HepG2 (cell line): ENCODE data around the gene CEP250. TPM values are rescaled to one million over a fixed set of nuclear protein-coding genes. Genes with fewer than 3 reads are reported as not detected.
A peak's percentile ranks its signal among the peaks of the same experiment; 100 is the strongest.

Experiments
- ARID5B ChIP-seq: IDR thresholded peaks from 2 replicates; pipeline ENCODE4 v1.4.0; 2020; ENCODE audit warnings: mild to moderate bottlenecking, missing genetic modification reagents
- GMEB2 ChIP-seq: IDR thresholded peaks from 2 replicates; pipeline ENCODE4 v1.6.1; 2016; ENCODE audit warnings: missing biosample characterization, missing genetic modification reagents, low read depth
- KDM1A ChIP-seq: IDR thresholded peaks from 2 replicates; pipeline ENCODE4 v1.6.1; 2016; ENCODE audit warnings: missing compliant biosample characterization
- MTA3 ChIP-seq: sonication (generic); formaldehyde crosslinking; IDR thresholded peaks from 2 replicates; pipeline ENCODE4 v1.4.0; 2020; ENCODE audit warnings: missing genetic modification reagents
- NCOR1 ChIP-seq: fragments of 200-600 bp; sonication (generic); IDR thresholded peaks from 2 replicates; pipeline ENCODE4 v1.7.0; 2017; ENCODE audit warnings: antibody characterized with exemption, low read length, borderline replicate concordance
- PAX8 ChIP-seq: sonication (generic); formaldehyde crosslinking; IDR thresholded peaks from 2 replicates; pipeline ENCODE4 v1.8.0; 2022; ENCODE audit warnings: mild to moderate bottlenecking, missing genetic modification reagents, borderline replicate concordance
- RBFOX2 ChIP-seq: fragments of 200-400 bp; formaldehyde crosslinking; IDR thresholded peaks from 2 replicates; pipeline ENCODE4 v1.6.1; 2017; ENCODE audit warnings: low read depth, mild to moderate bottlenecking, low read length
- RNF219 ChIP-seq: sonication (generic); formaldehyde crosslinking; IDR thresholded peaks from 2 replicates; pipeline ENCODE4 v1.5.0; 2020; ENCODE audit warnings: mild to moderate bottlenecking, missing genetic modification reagents
- SMYD3 ChIP-seq: sonication (generic); formaldehyde crosslinking; IDR thresholded peaks from 2 replicates; pipeline ENCODE4 v1.8.1; 2023; ENCODE audit warnings: mild to moderate bottlenecking, missing genetic modification reagents
- TEF ChIP-seq: sonication (generic); formaldehyde crosslinking; IDR thresholded peaks from 2 replicates; pipeline ENCODE4 v1.5.0; 2020; ENCODE audit warnings: missing genetic modification reagents
- ZNF296 ChIP-seq: sonication (generic); formaldehyde crosslinking; conservative IDR thresholded peaks from 2 replicates; pipeline ENCODE4 v1.5.0; 2020; ENCODE audit warnings: mild to moderate bottlenecking, missing genetic modification reagents
- ZNF704 ChIP-seq: sonication (generic); formaldehyde crosslinking; IDR thresholded peaks from 2 replicates; pipeline ENCODE4 v1.8.1; 2023; ENCODE audit warnings: mild to moderate bottlenecking, inconsistent platforms, moderate library complexity, missing genetic modification reagents, borderline replicate concordance
- ZSCAN20 ChIP-seq: sonication (generic); formaldehyde crosslinking; IDR thresholded peaks from 2 replicates; pipeline ENCODE4 v1.4.0; 2020; ENCODE audit warnings: missing genetic modification reagents, mild to moderate bottlenecking, borderline replicate concordance
- ZXDC ChIP-seq: sonication (generic); formaldehyde crosslinking; IDR thresholded peaks from 2 replicates; pipeline ENCODE4 v1.5.0; 2020; ENCODE audit warnings: mild to moderate bottlenecking, missing genetic modification reagents
- polyA plus RNA-seq, 8 experiments: library from polyadenylated mRNA; depleted of rRNA in 3 of 8; stranded (reverse) in 7 of 8; unstranded in 1 of 8; fragments of >200 nt; fragmentation: Illumina TruSeq in 4 of 8; extraction: Trizol in 4 of 8; gene quantifications; 2 replicates each; pipeline versions ENCODE4 v1.2.1 to v1.2.3, GENCODE V29; 2011 to 2016; ENCODE audit warnings: low read depth in 4 of 8, missing spikeins in 1 of 8, mixed read lengths in 1 of 8; ENCODE audit not compliant: insufficient read depth in 1 of 8
- total RNA-seq, 5 experiments: library from RNA; depleted of rRNA; stranded (reverse); fragments of >200 nt; fragmentation: Illumina TruSeq; extraction: Trizol; gene quantifications; 2 replicates each; pipeline ENCODE4 v1.2.3, GENCODE V29; 2016; ENCODE audit warnings: low read depth in 1 of 5

CEP250 gene
- total and polyA plus RNA-seq, 2 of the 13 experiments (the other 11 are each of a cell fraction or from before 2014, with no cell fraction given): 28.8 to 55.3 TPM

GRCh38 chr20:35559042-35559693 is 103.8 kb downstream of the CEP250 start (continued):
- TF ChIP-seq TEF (CRISPR knock-in tag) (no peak), ARID5B (no peak), ZSCAN20 (CRISPR knock-in tag) (no peak), KDM1A (CRISPR knock-in tag) (no peak), NCOR1 (no peak), ZNF296 (CRISPR knock-in tag) (no peak), RBFOX2 (peak; percentile 52; the same call in 1 of the 2 replicates), PAX8 (no peak), GMEB2 (CRISPR knock-in tag) (no peak), SMYD3 (CRISPR knock-in tag) (no peak), MTA3 (CRISPR knock-in tag) (no peak), RNF219 (CRISPR knock-in tag) (no peak), ZNF704 (CRISPR knock-in tag) (no peak), ZXDC (CRISPR knock-in tag) (no peak)
